HFF-Myc (cell line): ENCODE measurements around the gene NEU4.
"Not testable (repeated sequence)": the region's sequence is repeated elsewhere in the genome, so short reads cannot be mapped to it uniquely, and the experiment has no call there.

Source experiments
- DNase-seq: peaks from one replicate; pipeline ENCODE4 v3.0.0-alpha.2; 2011; ENCODE audit warnings: low read depth; ENCODE audit errors: extremely low read depth
- H3K4me3 ChIP-seq: replicated peaks from 2 replicates; pipeline ENCODE4 v1.5.1; 2011; ENCODE audit warnings: low read depth, mild to moderate bottlenecking, control low read depth, low read length
- CTCF ChIP-seq: IDR thresholded peaks from 2 replicates; pipeline ENCODE4 v1.5.1; 2012; ENCODE audit warnings: mild to moderate bottlenecking, low read depth, low read length, control low read depth; ENCODE audit errors: missing control alignments

NEU4 gene

DNA sequence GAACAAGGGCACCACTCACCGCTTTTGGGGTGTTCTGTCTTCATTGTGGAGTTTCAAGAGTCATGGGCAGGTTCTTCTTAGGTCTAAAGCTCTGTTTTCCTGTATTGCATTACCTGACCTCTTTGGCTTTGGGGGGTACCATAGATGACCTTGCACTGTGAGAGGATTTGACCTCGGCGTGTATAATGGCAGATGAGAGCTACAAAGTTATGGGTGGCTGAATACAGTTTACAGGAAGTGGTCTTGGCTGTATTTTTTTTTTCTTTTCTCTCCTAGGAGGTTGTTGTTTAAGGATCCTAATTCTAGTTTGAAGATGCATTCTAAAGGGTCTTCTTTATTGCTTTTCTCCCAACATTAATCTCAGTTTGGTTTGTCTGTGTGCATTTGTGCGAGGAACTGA, 20.9 kb upstream of the NEU4 start:
- H3K4me3 ChIP-seq, result no peak overlapping the region
- no peak for DNase-seq
- TF ChIP-seq CTCF, result no peak

GRCh38 chr2:241788572-241788971, 20.4 kb upstream of the NEU4 start:
- H3K4me3 ChIP-seq, result no peak overlapping the region
- no peak for DNase-seq
- TF ChIP-seq CTCF, result no peak

DNA sequence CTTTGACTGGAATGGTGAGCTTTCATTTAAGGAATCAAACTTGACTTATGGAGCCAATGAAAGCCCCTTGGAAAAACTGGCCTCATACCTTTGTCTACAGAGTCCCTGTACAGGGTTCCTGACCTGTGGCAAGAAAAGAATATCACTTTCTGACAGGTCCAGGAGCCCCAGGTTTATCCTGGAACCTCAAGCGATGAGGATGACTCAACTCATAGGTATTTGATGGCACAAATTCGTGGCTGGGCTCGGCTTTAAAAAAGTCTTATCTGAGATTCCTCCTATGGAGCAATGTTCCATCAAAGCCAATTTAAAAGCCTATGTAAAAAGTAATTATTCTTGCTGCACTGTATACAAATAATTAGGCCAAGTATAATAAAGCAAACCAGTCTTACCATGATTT, 17.6 kb upstream of the NEU4 start:
- DNase-seq, H3K4me3 ChIP-seq: not testable (repeated sequence)

- no peak overlapping the region for H3K4me3 ChIP-seq
- no peak for DNase-seq
- TF ChIP-seq CTCF, result no peak
Measured at GRCh38 chr2:241793385-241793784, 15.6 kb upstream of the NEU4 start.

GRCh38 chr2:241794250-241794823, 14.7 kb upstream of the NEU4 start:
- no peak for TF ChIP-seq CTCF
- no peak overlapping the region for H3K4me3 ChIP-seq
- DNase-seq, result no peak

DNA sequence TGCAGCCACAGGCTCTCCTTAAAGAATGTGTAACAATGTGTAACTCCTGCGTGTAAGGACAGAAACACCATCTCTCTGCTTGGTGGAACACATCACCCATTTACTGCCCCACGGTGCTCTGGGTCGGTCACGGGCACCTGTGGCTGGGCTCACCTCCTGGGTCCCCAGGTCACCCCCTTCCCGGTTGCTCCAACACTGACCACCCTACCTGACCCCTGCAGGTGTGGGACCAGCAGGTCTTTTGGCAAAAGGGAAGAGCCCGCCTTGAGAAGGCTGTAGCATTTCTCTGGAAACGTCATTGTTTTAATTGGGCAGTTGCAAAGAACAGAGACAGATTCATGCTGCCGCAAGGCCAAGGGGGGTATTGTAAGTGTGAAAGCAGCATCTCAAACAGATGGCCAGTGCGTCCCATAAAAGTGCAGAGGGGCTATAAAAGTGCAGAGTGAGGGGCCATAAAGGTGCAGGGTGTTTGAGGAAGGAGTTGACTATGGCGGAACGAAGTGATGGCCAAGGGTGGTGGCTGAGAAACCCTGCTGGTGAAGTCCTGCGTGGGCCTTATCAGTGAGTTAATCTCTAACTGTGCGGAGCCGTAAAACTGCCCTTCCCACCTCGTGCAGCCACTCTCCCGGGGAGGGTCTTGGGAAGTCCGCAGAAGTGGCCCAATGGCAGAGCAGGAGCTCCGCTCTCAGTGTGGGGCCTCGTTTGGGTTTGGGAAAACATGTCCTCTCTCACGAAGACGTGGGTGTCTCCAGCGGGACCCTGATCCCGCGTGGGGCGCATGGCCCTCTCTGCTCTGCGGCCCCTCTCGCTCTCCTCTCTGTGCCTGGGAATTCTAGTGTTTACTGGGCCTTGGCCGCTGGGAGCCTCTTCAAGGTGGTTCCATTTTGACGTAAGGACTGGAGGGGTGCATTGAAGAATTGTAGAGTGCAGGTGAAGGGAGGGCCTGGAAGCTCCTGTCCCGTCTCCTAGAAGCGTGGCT, 13.7 kb upstream of the NEU4 start:
- no peak overlapping the region for H3K4me3 ChIP-seq
- no peak for TF ChIP-seq CTCF
- no peak for DNase-seq

GRCh38 chr2:241796209-241796608, 12.8 kb upstream of the NEU4 start:
- TF ChIP-seq CTCF, result no peak
- H3K4me3 ChIP-seq, result no peak overlapping the region
- DNase-seq, result no peak
